A549 (cell line): ENCODE measurements around the gene CLCA4. TPM values are rescaled to one million over a fixed set of nuclear protein-coding genes. Genes with fewer than 3 reads are reported as not detected.
"Not testable (repeated sequence)": the region's sequence is repeated elsewhere in the genome, so short reads cannot be mapped to it uniquely, and the experiment has no call there.

Experiments used
- ATAC-seq, 2 experiments: fragments of 200-7000 bp in 1 of 2; fragments of >200 bp in 1 of 2; cut with Nextera tagmentation in 1 of 2; cut with Tn5 transposase in 1 of 2; 3 replicates each; pipeline versions ENCODE4 v1.8.0 to v1.9.1; 2018 to 2020; ENCODE audit warnings: mild to moderate bottlenecking in 1 of 2, moderate library complexity in 1 of 2
- CTCF ChIA-PET: fragments of 300-600 bp; sonication (Branson Sonifier 250); formaldehyde crosslinking; extraction: SDS; loops from one replicate; lab custom pipeline; 2021; ENCODE audit warnings: antibody characterized with exemption, inconsistent platforms; lab: Yijun Ruan, JAX
- POLR2A ChIA-PET: fragments of 350-600 bp; formaldehyde crosslinking; extraction: SDS; loops from one replicate; lab custom pipeline; 2021; ENCODE audit warnings: antibody characterized with exemption, inconsistent platforms; lab: Yijun Ruan, JAX
- DNase-seq, 2 experiments: peaks; one replicate each; pipeline versions ENCODE4 v3.0.0 to v3.0.0-alpha.2; 2011 to 2016; ENCODE audit warnings: low read depth in 1 of 2, low spot score in 1 of 2
- FAIRE-seq: peaks from 2 replicates; lab custom pipeline; 2011; peaks lifted over from hg19 to GRCh38; lab: Jason Lieb, UNC
- H3K27ac ChIP-seq, 2 experiments: fragments of >200 bp; sonication (Bioruptor Twin); formaldehyde crosslinking; 3 replicates each; pipeline ENCODE4 v1.5.1; 2016 to 2017
- H3K4me1 ChIP-seq: fragments of >200 bp; sonication (Bioruptor Twin); formaldehyde crosslinking; 3 replicates; pipeline ENCODE4 v1.6.1; 2016
- H3K4me2 ChIP-seq: fragments of >200 bp; sonication (Bioruptor Twin); formaldehyde crosslinking; 3 replicates; pipeline ENCODE4 v1.6.1; 2016
- H3K4me3 ChIP-seq: fragments of >200 bp; sonication (Bioruptor Twin); formaldehyde crosslinking; 3 replicates; pipeline ENCODE4 v1.5.1; 2016
- H3K9me3 ChIP-seq: fragments of >200 bp; sonication (Bioruptor Twin); formaldehyde crosslinking; 3 replicates; pipeline ENCODE4 v1.6.1; 2016
- BHLHE40 ChIP-seq: IDR thresholded peaks from 2 replicates; pipeline ENCODE4 v1.6.1; 2012; ENCODE audit warnings: low read depth, low read length, inconsistent platforms
- CBX2 ChIP-seq: fragments of 200-600 bp; sonication (generic); IDR thresholded peaks from 2 replicates; pipeline ENCODE4 v1.6.1; 2016; ENCODE audit warnings: low read depth, mild to moderate bottlenecking, borderline replicate concordance
- CBX8 ChIP-seq: fragments of 200-600 bp; sonication (generic); IDR thresholded peaks from 2 replicates; pipeline ENCODE4 v1.6.1; 2016
- CHD2 ChIP-seq: fragments of 150-350 bp; IDR thresholded peaks from 2 replicates; pipeline ENCODE4 v1.6.1; 2014; ENCODE audit warnings: low read length; ENCODE audit not compliant: partially characterized antibody
- EP300 ChIP-seq, 2 experiments: fragments of >200 bp; sonication (Bioruptor Twin); formaldehyde crosslinking; IDR thresholded peaks; 2 replicates in 1 of 2; 3 replicates in 1 of 2; pipeline ENCODE4 v1.6.1; 2016 to 2017
- ESRRA ChIP-seq: fragments of 150-350 bp; IDR thresholded peaks from 2 replicates; pipeline ENCODE4 v1.6.1; 2014; ENCODE audit warnings: mild to moderate bottlenecking, low read length, borderline replicate concordance
- HDAC2 ChIP-seq: fragments of 200-600 bp; sonication (generic); IDR thresholded peaks from 2 replicates; pipeline ENCODE4 v1.6.1; 2016
- HOXB13 ChIP-seq: fragments of 250-450 bp; sonication (Bioruptor Pico); IDR thresholded peaks from 2 replicates; pipeline ENCODE4 v1.5.0; 2020; ENCODE audit warnings: low read depth, mild to moderate bottlenecking, moderate library complexity
- KDM1A ChIP-seq: fragments of 200-600 bp; sonication (generic); IDR thresholded peaks from 2 replicates; pipeline ENCODE4 v1.6.1; 2016; ENCODE audit warnings: low read depth, mild to moderate bottlenecking
- MAZ ChIP-seq: fragments of 150-350 bp; IDR thresholded peaks from 2 replicates; pipeline ENCODE4 v1.6.1; 2014; ENCODE audit warnings: antibody characterized with exemption, low read depth, low read length, borderline replicate concordance
- NFE2L2 ChIP-seq: fragments of 150-350 bp; conservative IDR thresholded peaks from 2 replicates; pipeline ENCODE4 v1.6.1; 2014; ENCODE audit warnings: low read length
- PHF8 ChIP-seq: fragments of 200-600 bp; sonication (generic); IDR thresholded peaks from 2 replicates; pipeline ENCODE4 v1.6.1; 2016; ENCODE audit warnings: low read depth, mild to moderate bottlenecking, antibody characterized with exemption, moderate library complexity, borderline replicate concordance
- RAD21 ChIP-seq, 2 experiments: fragments of >200 bp in 1 of 2; sonication (Bioruptor Twin) in 1 of 2; formaldehyde crosslinking in 1 of 2; IDR thresholded peaks in 1 of 2; conservative IDR thresholded peaks in 1 of 2; 2 replicates in 1 of 2; 3 replicates in 1 of 2; pipeline ENCODE4 v1.6.1; 2012 to 2018; ENCODE audit warnings: inconsistent platforms in 1 of 2
- RFX5 ChIP-seq: fragments of 450-650 bp; IDR thresholded peaks from 2 replicates; pipeline ENCODE4 v1.7.1; 2014; ENCODE audit warnings: antibody characterized with exemption, mild to moderate bottlenecking, moderate library complexity
- RNF2 ChIP-seq: fragments of 200-600 bp; sonication (generic); IDR thresholded peaks from 2 replicates; pipeline ENCODE4 v1.6.1; 2016; ENCODE audit warnings: low read depth, mild to moderate bottlenecking, antibody characterized with exemption, moderate library complexity, borderline replicate concordance
- SREBF2 ChIP-seq: fragments of 450-650 bp; IDR thresholded peaks from 2 replicates; pipeline ENCODE4 v1.6.1; 2014; ENCODE audit warnings: mild to moderate bottlenecking, moderate library complexity
- TP53 ChIP-seq: fragments of 250-450 bp; sonication (Bioruptor Pico); IDR thresholded peaks from 2 replicates; pipeline ENCODE4 v1.5.0; 2021; ENCODE audit warnings: mild to moderate bottlenecking, moderate library complexity
- USF2 ChIP-seq: fragments of 450-650 bp; IDR thresholded peaks from 2 replicates; pipeline ENCODE4 v1.6.1; 2014; ENCODE audit warnings: antibody characterized with exemption
- ZC3H11A ChIP-seq: fragments of 450-650 bp; IDR thresholded peaks from 2 replicates; pipeline ENCODE4 v1.6.1; 2014; ENCODE audit warnings: antibody characterized with exemption, mild to moderate bottlenecking
- WGBS: methylation state at CpG from one replicate; pipeline ENCODE4 v1.1.6; 2017; ENCODE audit errors: missing lambda C conversion rate; 5-methylcytosine and 5-hydroxymethylcytosine counted together
- polyA plus RNA-seq, 4 experiments: library from polyadenylated mRNA; depleted of rRNA in 3 of 4; stranded (reverse); fragments of >200 nt; fragmentation: RNase III in 1 of 4; extraction: RNeasy Plus Mini Kit Qiagen cat#74134 plus additional on column Dnase treatment in 1 of 4; gene quantifications; 2 replicates in 3 of 4; 3 replicates in 1 of 4; pipeline ENCODE4 v1.2.3, GENCODE V29; 2011 to 2017
- TF ChIP-seq, protein P1 (sequence below): fragments of 200-600 bp; sonication (generic); IDR thresholded peaks from 2 replicates; pipeline ENCODE4 v1.6.1; 2016; ENCODE audit warnings: antibody characterized with exemption, mild to moderate bottlenecking, moderate library complexity

The CLCA4 gene
- polyA plus RNA-seq, 2 of the 4 experiments (the other 2 are of a cell fraction): not detected

DNA sequence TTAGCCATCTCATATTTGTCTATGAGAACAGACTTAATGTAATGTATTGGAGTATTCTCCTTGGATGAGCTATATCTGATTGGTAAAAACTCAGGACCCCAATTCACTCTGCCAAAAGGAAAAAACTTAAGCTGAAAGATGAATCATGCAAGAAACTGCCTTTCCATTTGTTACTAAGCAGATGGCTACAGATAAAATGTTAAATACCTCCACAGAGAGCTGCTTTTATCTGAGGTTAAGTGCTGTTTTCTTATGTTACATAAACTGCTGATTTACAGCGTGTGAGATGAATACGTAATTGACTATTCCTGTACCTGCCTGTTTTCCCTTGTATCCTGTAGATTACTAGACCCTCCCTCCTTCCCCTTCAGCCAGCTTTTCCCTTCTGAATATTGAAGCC, 49.3 kb downstream of the CLCA4 start:
- Histone ChIP-seq H3K4me3 (no peak overlapping the region), H3K4me1 (no peaks in the 10 kb centered on the region), H3K9me3 (no peaks in the 10 kb centered on the region), H3K4me2 (no peak overlapping the region), H3K27ac (no peak overlapping the region)
- ChIA-PET CTCF (no interaction called here), POLR2A (no interaction called here)
- ATAC-seq (no peak), FAIRE-seq (no peak), DNase-seq (no peak)
- TF ChIP-seq RAD21 (conservative IDR thresholded peaks at IDR 0.05 in 1 of 2, IDR thresholded peaks at IDR 0.05 in 1 of 2) (no peak), CBX2 (no peak)
- TF ChIP-seq, protein P1, sequence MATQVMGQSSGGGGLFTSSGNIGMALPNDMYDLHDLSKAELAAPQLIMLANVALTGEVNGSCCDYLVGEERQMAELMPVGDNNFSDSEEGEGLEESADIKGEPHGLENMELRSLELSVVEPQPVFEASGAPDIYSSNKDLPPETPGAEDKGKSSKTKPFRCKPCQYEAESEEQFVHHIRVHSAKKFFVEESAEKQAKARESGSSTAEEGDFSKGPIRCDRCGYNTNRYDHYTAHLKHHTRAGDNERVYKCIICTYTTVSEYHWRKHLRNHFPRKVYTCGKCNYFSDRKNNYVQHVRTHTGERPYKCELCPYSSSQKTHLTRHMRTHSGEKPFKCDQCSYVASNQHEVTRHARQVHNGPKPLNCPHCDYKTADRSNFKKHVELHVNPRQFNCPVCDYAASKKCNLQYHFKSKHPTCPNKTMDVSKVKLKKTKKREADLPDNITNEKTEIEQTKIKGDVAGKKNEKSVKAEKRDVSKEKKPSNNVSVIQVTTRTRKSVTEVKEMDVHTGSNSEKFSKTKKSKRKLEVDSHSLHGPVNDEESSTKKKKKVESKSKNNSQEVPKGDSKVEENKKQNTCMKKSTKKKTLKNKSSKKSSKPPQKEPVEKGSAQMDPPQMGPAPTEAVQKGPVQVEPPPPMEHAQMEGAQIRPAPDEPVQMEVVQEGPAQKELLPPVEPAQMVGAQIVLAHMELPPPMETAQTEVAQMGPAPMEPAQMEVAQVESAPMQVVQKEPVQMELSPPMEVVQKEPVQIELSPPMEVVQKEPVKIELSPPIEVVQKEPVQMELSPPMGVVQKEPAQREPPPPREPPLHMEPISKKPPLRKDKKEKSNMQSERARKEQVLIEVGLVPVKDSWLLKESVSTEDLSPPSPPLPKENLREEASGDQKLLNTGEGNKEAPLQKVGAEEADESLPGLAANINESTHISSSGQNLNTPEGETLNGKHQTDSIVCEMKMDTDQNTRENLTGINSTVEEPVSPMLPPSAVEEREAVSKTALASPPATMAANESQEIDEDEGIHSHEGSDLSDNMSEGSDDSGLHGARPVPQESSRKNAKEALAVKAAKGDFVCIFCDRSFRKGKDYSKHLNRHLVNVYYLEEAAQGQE: no peak
- WGBS: 3% methylated on average over 2 of the region's 2 CpGs

DNA sequence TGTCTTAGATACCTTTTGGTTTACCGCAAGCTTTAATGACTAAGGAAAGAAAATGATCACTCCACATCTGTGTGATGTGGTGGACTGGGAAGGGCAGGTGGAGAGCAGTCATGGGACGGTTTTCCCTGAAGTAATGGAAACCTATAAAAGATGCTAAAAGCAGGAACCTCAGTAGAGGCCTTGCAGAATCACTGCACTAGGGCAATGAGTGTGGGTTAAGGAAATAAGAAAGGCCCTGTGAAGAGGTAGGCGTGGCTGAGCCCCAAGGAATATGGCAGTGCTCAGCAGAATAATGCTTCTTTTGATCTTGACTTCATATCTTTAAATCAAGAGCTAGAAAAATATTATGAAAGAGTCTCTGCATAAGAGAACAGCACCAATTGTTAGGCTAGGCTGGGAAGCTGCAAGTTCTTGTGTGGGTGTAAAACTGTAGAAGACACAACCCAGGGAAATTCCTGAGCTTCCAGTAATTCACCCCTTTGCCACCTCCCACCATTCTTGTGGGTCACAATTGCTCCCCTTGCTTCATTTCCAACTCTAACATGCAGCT, 49.9 kb downstream of the CLCA4 start:
- Histone ChIP-seq H3K27ac (no peak overlapping the region), H3K4me2 (no peak overlapping the region), H3K4me1 (no peaks in the 10 kb centered on the region), H3K4me3 (no peak overlapping the region), H3K9me3 (no peaks in the 10 kb centered on the region)
- TF ChIP-seq PHF8 (no peak), CBX8 (no peak), RFX5 (no peak), RNF2 (no peak), HOXB13 (CRISPR knock-in tag) (no peak), EP300 (IDR thresholded peaks at IDR 0.05) (no peak), CHD2 (no peak), HDAC2 (no peak), NFE2L2 (no peak), BHLHE40 (no peak), ZC3H11A (no peak), ESRRA (no peak), KDM1A (no peak), MAZ (no peak), SREBF2 (no peak), TP53 (no peak), USF2 (no peak)
- POLR2A ChIA-PET: no interaction called here
- CTCF ChIA-PET: interaction anchor here (0.5 to 0.7 kb wide), 2 partner anchors 229 to 277 kb away, joined by 3 to 4 read pairs; no protein-coding TSS in a partner anchor
- 17% methylated on average over 3 of the region's 3 CpGs for WGBS
- DNase-seq (no peak), FAIRE-seq (no peak), ATAC-seq (no peak)

DNA sequence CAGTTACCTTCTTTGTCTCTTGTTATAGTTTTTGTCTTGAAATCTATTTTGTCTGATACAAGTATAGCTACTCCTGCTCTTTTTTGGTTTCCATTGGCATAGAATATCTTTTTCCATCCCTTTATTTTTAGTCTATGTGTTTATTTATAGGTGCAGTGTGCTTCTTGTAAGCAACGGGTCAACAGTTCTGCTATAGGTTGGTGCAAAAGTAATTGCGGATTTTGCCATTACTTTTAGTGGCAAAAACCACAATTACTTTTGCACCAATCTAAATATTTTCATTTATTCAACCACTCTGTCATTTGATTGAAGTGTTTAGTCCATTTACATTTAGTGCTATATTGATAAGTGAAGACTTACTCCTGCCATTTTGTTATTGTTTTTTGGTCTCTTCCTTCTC, 59.2 kb downstream of the CLCA4 start:
- H3K9me3 ChIP-seq, CTCF ChIA-PET, H3K4me3 ChIP-seq, POLR2A ChIA-PET, FAIRE-seq, H3K27ac ChIP-seq, H3K4me2 ChIP-seq, DNase-seq, ATAC-seq, H3K4me1 ChIP-seq: not testable (repeated sequence)
- WGBS: 24% methylated on average over 2 of the region's 2 CpGs
